Tibial nerve (tissue), 4 donors: ENCODE measurements around the gene POLL. TPM values are rescaled to one million over a fixed set of nuclear protein-coding genes. Genes with fewer than 3 reads are reported as not detected.

Experiments
- DNase-seq, 2 donors: peaks; one replicate each; pipeline ENCODE4 v3.0.0-alpha.2; 2019; ENCODE audit warnings: low spot score in 2 of 2
- H3K27ac ChIP-seq, 4 donors: fragments of 200-600 bp; sonication (generic) in 3 of 4; one replicate each; pipeline ENCODE4 v1.5.1; 2017 to 2019; ENCODE audit warnings: mild to moderate bottlenecking in 1 of 4
- H3K27me3 ChIP-seq, 2 donors: fragments of 200-600 bp; sonication (generic) in 1 of 2; one replicate each; pipeline versions ENCODE4 v1.5.1 to v1.6.0; 2017 to 2019
- H3K36me3 ChIP-seq, 3 donors: fragments of 200-600 bp; sonication (generic); one replicate each; pipeline ENCODE4 v1.5.1; 2018 to 2019
- H3K4me1 ChIP-seq, 4 donors: fragments of 200-600 bp; sonication (generic) in 3 of 4; one replicate each; pipeline ENCODE4 v1.5.1; 2017 to 2019
- H3K4me3 ChIP-seq, 4 donors: fragments of 200-600 bp; sonication (generic) in 3 of 4; one replicate each; pipeline ENCODE4 v1.5.1; 2017 to 2019; ENCODE audit warnings: mild to moderate bottlenecking in 1 of 4, moderate library complexity in 1 of 4
- H3K9me3 ChIP-seq, 4 donors: fragments of 200-600 bp; sonication (generic) in 3 of 4; one replicate each; pipeline ENCODE4 v1.5.1; 2017 to 2019
- CTCF ChIP-seq, 5 experiments: fragments of 200-600 bp in 3 of 5; fragments of 450-650 bp in 2 of 5; sonication (generic) in 3 of 5; IDR thresholded peaks; one replicate each; pipeline ENCODE4 v1.5.1; 2016 to 2019; ENCODE audit warnings: antibody characterized with exemption in 5 of 5, mild to moderate bottlenecking in 3 of 5, moderate library complexity in 2 of 5
- EP300 ChIP-seq, 2 donors: sonication (generic); formaldehyde crosslinking; IDR thresholded peaks; one replicate each; pipeline ENCODE4 v1.6.1; 2017; ENCODE audit warnings: antibody characterized with exemption in 2 of 2, mild to moderate bottlenecking in 1 of 2
- POLR2A ChIP-seq, 2 donors: fragments of 450-650 bp; IDR thresholded peaks; one replicate each; pipeline ENCODE4 v1.6.1; 2017; ENCODE audit warnings: antibody characterized with exemption in 2 of 2, mild to moderate bottlenecking in 2 of 2, moderate library complexity in 2 of 2
- WGBS, 2 donors: methylation state at CpG; one replicate each; pipeline ENCODE4 v1.1.5; 2018; 5-methylcytosine and 5-hydroxymethylcytosine counted together
- total RNA-seq, 4 donors: library from RNA; depleted of rRNA; stranded (reverse); fragments of >200 nt; gene quantifications; one replicate each; pipeline ENCODE4 v1.1.0, GENCODE V29; 2016

Gene POLL
- total RNA-seq, 4 donors from 2014 or later: 27.8 to 45.7 (median 35.8) TPM

GRCh38 chr10:101559596-101560297, 28.3 kb downstream of the POLL start:
- WGBS, 2 donors: 68 to 70% methylated on average over 12 of the region's 12 CpGs

DNA sequence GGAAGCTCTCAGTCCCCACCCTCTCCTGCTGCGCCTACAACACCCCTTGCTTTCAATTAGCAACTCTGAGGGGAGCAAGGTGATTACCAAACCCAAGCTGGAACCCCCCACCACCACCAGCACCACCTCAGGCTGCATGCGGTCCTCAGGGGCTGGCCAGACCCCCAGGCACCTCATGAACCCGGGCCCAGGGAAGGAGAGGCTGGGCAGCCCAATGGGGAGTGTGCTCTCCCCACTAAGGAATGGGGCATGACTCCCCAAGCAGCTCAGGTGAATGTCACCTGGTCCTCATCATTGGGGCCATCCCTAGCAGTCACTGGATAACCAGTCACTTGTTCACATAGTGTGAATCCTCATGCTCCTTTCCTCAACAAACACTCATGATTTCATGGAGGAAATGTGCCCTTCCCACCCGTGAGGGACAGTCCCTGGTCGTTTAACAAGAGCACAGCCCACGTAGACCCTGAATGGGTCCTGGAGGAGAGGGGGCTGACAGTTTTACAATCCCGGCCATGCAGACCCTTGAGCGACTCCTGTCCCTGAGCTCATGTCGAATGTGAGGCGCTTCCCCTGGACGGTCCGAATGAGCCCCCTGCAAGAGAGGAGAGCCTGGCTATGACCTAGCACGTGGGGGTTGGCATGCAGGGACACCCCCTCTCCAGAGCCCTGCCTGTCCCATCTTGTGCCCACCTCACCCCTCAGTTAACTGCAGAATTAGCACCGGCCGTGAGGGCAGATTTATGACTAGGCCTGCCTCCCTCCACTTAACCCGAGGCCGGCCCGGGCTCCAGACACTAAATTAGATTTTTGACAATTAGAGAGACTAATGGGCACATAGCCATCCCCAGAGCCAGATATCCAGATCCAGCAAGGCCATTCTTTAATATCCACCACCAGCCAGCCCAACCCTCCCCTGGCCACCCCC, 29.1 kb downstream of the POLL start:
- H3K27ac ChIP-seq: no peak overlapping the region
- H3K4me1 ChIP-seq: no peaks in the 10 kb centered on the region
- H3K9me3 ChIP-seq: no peaks in the 10 kb centered on the region
- H3K36me3 ChIP-seq: peaks cover 0 to 19% (median 0%) of the 10 kb centered on the region in 3 donors
- no peak for DNase-seq
- 38 to 47% methylated on average over 15 to 18 of the region's 18 CpGs for WGBS, 2 donors
- no peak for TF ChIP-seq POLR2A (IDR thresholded peaks at IDR 0.05)
- TF ChIP-seq EP300 (IDR thresholded peaks at IDR 0.05): no peak
- no peak for TF ChIP-seq CTCF (IDR thresholded peaks at IDR 0.05)
- H3K4me3 ChIP-seq: no peak overlapping the region
- H3K27me3 ChIP-seq: peaks cover 0 to 43% of the 10 kb centered on the region in 2 donors

More at GRCh38 chr10:101559596-101560297, 28.3 kb downstream of the POLL start:
- DNase-seq: no peak
- H3K27me3 ChIP-seq: peaks cover 0 to 51% of the 10 kb centered on the region in 2 donors
- no peak overlapping the region for H3K27ac ChIP-seq
- no peaks in the 10 kb centered on the region for H3K4me1 ChIP-seq
- H3K4me3 ChIP-seq: no peak overlapping the region
- no peak for TF ChIP-seq CTCF (IDR thresholded peaks at IDR 0.05)
- peaks cover 0 to 11% (median 0%) of the 10 kb centered on the region in 3 donors for H3K36me3 ChIP-seq
- no peaks in the 10 kb centered on the region for H3K9me3 ChIP-seq

- Histone ChIP-seq H3K27me3 (peaks cover 0 to 35% of the 10 kb centered on the region in 2 donors), H3K4me3 (no peak overlapping the region), H3K36me3 (peaks cover 0 to 26% (median 0%) of the 10 kb centered on the region in 3 donors), H3K27ac (no peak overlapping the region), H3K4me1 (no peaks in the 10 kb centered on the region), H3K9me3 (no peaks in the 10 kb centered on the region)
- TF ChIP-seq POLR2A (IDR thresholded peaks at IDR 0.05): no peak
- TF ChIP-seq EP300 (IDR thresholded peaks at IDR 0.05): no peak
- no peak for TF ChIP-seq CTCF (IDR thresholded peaks at IDR 0.05)
- no peak for DNase-seq
- WGBS, 2 donors: 47 to 56% methylated on average over 2 of the region's 2 CpGs
Observed at GRCh38 chr10:101558204-101558603, 29.9 kb downstream of the POLL start.

GRCh38 chr10:101557541-101557940, 30.5 kb downstream of the POLL start:
- peaks cover 0 to 30% of the 10 kb centered on the region in 2 donors for H3K27me3 ChIP-seq
- TF ChIP-seq POLR2A (IDR thresholded peaks at IDR 0.05): no peak
- TF ChIP-seq EP300 (IDR thresholded peaks at IDR 0.05): no peak
- TF ChIP-seq CTCF (IDR thresholded peaks at IDR 0.05): no peak
- no peak overlapping the region for H3K27ac ChIP-seq
- DNase-seq: no peak
- WGBS, 2 donors: 48 to 75% methylated on average over 2 of the region's 2 CpGs
- no peaks in the 10 kb centered on the region for H3K9me3 ChIP-seq
- H3K36me3 ChIP-seq: peaks cover 0 to 33% (median 0%) of the 10 kb centered on the region in 3 donors
- H3K4me1 ChIP-seq: no peaks in the 10 kb centered on the region
- no peak overlapping the region for H3K4me3 ChIP-seq

DNA sequence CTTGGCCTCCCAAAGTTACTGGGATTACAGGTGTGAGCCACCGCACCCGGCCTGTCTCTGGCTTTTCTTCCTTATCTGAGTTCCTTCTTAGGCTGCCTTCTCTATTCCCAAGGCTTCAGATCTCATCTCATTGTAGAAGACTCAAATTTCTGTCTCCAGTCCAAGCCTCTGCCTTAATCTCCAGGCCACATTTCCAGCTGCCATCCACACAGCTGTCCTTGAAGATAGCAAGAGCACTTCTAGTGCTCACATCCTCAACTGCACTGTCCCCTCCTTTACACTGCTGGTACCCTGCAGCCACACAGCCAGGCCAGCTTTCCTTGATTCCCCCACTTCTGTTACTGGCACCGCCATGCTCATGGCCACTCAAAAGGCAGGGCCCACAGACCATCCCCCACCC, 35.6 kb downstream of the POLL start:
- H3K4me1 ChIP-seq: peaks cover 0 to 7% (median 0%) of the 10 kb centered on the region in 4 donors
- H3K36me3 ChIP-seq: peaks cover 0 to 57% (median 0%) of the 10 kb centered on the region in 3 donors
- H3K9me3 ChIP-seq: no peaks in the 10 kb centered on the region
- no peak overlapping the region for H3K4me3 ChIP-seq
- 98% methylated on average over 3 of the region's 3 CpGs for WGBS, 2 donors
- no peak overlapping the region for H3K27ac ChIP-seq
- DNase-seq: no peak
- H3K27me3 ChIP-seq: no peaks in the 10 kb centered on the region
- TF ChIP-seq POLR2A (IDR thresholded peaks at IDR 0.05) (no peak), EP300 (IDR thresholded peaks at IDR 0.05) (no peak), CTCF (IDR thresholded peaks at IDR 0.05) (no peak)
